Caco-2 (cell line): ENCODE measurements around the gene FANCC. TPM values are rescaled to one million over a fixed set of nuclear protein-coding genes. Genes with fewer than 3 reads are reported as not detected.

Source experiments
- BruUV-seq: library from RNA; stranded (reverse); fragments of 400-500 nt; replicated peaks from 2 replicates; lab custom pipeline; 2021; lab: Mats Ljungman, UMichigan
- CTCF ChIA-PET: fragments of 300-600 bp; sonication (Branson Sonifier 250); formaldehyde crosslinking; loops from one replicate; lab custom pipeline; 2022; ENCODE audit warnings: antibody characterized with exemption; lab: Charles Lee
- POLR2A ChIA-PET: fragments of 300-600 bp; sonication (Branson Sonifier 250); formaldehyde crosslinking; loops from one replicate; lab custom pipeline; 2022; ENCODE audit warnings: antibody characterized with exemption; lab: Charles Lee
- DNase-seq, 2 experiments: peaks; one replicate each; pipeline versions ENCODE4 v3.0.0 to v3.0.0-alpha.2; 2020 to 2022
- H3K27me3 ChIP-seq: replicated peaks from 2 replicates; pipeline ENCODE4 v1.6.0; 2011; ENCODE audit warnings: low read length; ENCODE audit not compliant: control insufficient read depth, insufficient read depth
- H3K36me3 ChIP-seq: 2 replicates; pipeline ENCODE4 v1.5.1; 2011; ENCODE audit warnings: low read length; ENCODE audit not compliant: control insufficient read depth, insufficient read depth
- H3K4me1 ChIP-seq: fragments of 250-450 bp; sonication (Bioruptor Pico); 2 replicates; pipeline ENCODE4 v1.5.1; 2020; ENCODE audit warnings: mild to moderate bottlenecking
- H3K4me3 ChIP-seq: 2 replicates; pipeline ENCODE4 v1.5.1; 2011; ENCODE audit warnings: low read depth, mild to moderate bottlenecking, control low read depth, low read length
- H3K9me3 ChIP-seq: fragments of 250-450 bp; sonication (Bioruptor Pico); 2 replicates; pipeline ENCODE4 v1.5.1; 2020; ENCODE audit warnings: mild to moderate bottlenecking, moderate library complexity
- H3K27ac Mint-ChIP-seq: one replicate; pipeline ENCODE4 v1.8.0; 2022; ENCODE audit warnings: mixed read lengths; ENCODE audit not compliant: unreplicated experiment
- H3K27me3 Mint-ChIP-seq: one replicate; pipeline ENCODE4 v1.8.0; 2022; ENCODE audit warnings: mixed read lengths; ENCODE audit not compliant: insufficient read depth, unreplicated experiment
- H3K36me3 Mint-ChIP-seq: one replicate; pipeline ENCODE4 v1.8.0; 2022; ENCODE audit warnings: mild to moderate bottlenecking, mixed read lengths; ENCODE audit not compliant: insufficient read depth, unreplicated experiment
- H3K4me1 Mint-ChIP-seq: one replicate; pipeline ENCODE4 v1.8.0; 2022; ENCODE audit warnings: low read depth, mixed read lengths; ENCODE audit not compliant: unreplicated experiment
- H3K4me3 Mint-ChIP-seq: one replicate; pipeline ENCODE4 v1.8.0; 2022; ENCODE audit warnings: mild to moderate bottlenecking, moderate library complexity, mixed read lengths; ENCODE audit not compliant: unreplicated experiment
- H3K9me3 Mint-ChIP-seq: one replicate; pipeline ENCODE4 v1.8.0; 2022; ENCODE audit warnings: mixed read lengths; ENCODE audit not compliant: unreplicated experiment
- intact Hi-C: fragments of 100-400 bp; cut with micrococcal nuclease; formaldehyde crosslinking; loops from one replicate; pipeline ENCODE4 v1.10.0; 2022; ENCODE audit not compliant: unreplicated experiment
- total RNA-seq: library from RNA; stranded (reverse); gene quantifications from 2 replicates; pipeline ENCODE4 v1.2.3, GENCODE V29; 2022
- TF ChIP-seq, protein P1 (sequence below), 2 experiments: fragments of 200-600 bp in 1 of 2; IDR thresholded peaks; 1 replicate in 1 of 2; 2 replicates in 1 of 2; pipeline versions ENCODE4 v1.5.1 to v1.8.0; 2011 to 2022; ENCODE audit warnings: antibody characterized with exemption in 1 of 2, control low read depth in 1 of 2, inconsistent platforms in 1 of 2, low read depth in 1 of 2, low read length in 1 of 2, mild to moderate bottlenecking in 1 of 2, moderate library complexity in 1 of 2; ENCODE audit not compliant: insufficient read depth in 1 of 2, severe bottlenecking in 1 of 2, unreplicated experiment in 1 of 2

FANCC gene
- total RNA-seq, 1 experiment from 2014 or later, result 29.2 TPM

DNA sequence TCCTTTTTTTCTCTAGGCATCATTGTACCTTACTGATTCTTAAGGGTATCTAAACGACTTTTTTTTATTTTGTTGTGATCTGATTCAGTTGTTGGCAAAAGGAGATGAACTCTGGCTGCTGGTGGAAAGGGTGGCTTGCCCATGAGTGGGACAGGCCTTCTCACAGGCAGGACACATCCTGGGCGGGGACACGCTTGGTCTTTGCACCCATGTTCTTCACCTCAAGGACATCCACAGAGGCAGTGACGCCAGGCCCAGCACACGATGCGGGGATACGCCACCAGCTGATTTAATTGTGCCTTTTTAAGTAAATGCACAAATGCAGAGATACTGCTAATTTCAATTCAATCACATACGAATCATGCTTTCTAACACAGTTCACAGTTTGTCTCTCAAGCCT is 208.1 kb downstream of the FANCC start:
- ChIA-PET CTCF (interaction anchor here (0.6 to 1.1 kb wide), 4 partner anchors 19 to 28 kb away, joined by 3 to 5 read pairs (median 4); no protein-coding TSS in a partner anchor), POLR2A (no interaction called here)
- no peak for DNase-seq
- Mint-ChIP-seq H3K27me3 (no peaks in the 10 kb centered on the region), H3K4me3 (no peak overlapping the region), H3K36me3 (peaks cover 40% of the 10 kb centered on the region), H3K27ac (no peak overlapping the region), H3K4me1 (no peaks in the 10 kb centered on the region), H3K9me3 (no peaks in the 10 kb centered on the region)
- Histone ChIP-seq H3K27me3 (no peaks in the 10 kb centered on the region), H3K9me3 (no peaks in the 10 kb centered on the region), H3K4me3 (no peak overlapping the region), H3K36me3 (peaks cover 3% of the 10 kb centered on the region), H3K4me1 (no peaks in the 10 kb centered on the region)
- BruUV-seq, result no TSS peak
- intact Hi-C loops, result no loop called here
- TF ChIP-seq, protein P1, sequence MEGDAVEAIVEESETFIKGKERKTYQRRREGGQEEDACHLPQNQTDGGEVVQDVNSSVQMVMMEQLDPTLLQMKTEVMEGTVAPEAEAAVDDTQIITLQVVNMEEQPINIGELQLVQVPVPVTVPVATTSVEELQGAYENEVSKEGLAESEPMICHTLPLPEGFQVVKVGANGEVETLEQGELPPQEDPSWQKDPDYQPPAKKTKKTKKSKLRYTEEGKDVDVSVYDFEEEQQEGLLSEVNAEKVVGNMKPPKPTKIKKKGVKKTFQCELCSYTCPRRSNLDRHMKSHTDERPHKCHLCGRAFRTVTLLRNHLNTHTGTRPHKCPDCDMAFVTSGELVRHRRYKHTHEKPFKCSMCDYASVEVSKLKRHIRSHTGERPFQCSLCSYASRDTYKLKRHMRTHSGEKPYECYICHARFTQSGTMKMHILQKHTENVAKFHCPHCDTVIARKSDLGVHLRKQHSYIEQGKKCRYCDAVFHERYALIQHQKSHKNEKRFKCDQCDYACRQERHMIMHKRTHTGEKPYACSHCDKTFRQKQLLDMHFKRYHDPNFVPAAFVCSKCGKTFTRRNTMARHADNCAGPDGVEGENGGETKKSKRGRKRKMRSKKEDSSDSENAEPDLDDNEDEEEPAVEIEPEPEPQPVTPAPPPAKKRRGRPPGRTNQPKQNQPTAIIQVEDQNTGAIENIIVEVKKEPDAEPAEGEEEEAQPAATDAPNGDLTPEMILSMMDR (IDR thresholded peaks at IDR 0.05; ENCODE audit: insufficient read depth in 1 of 2, low read depth in 1 of 2, low read length in 1 of 2, severe bottlenecking in 1 of 2, unreplicated experiment in 1 of 2), result no peak

DNA sequence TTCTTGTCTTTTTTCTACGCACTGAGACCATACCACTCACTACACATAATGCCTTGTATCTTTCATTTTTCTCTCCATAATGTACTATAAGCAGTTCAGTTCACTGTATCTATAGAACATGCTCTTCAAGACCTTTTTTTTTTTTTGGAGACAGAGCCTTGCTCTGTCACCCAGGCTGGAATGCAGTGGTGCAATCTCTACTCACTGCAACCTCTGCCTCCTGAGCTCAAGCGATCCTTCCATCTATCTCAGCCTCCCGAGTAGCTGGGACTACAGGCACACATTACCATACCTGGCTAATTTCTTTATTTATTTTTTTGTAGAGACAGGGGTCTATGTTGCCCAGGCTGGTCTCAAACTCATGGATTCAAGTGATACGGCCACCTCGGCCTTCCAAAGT is 208.7 kb downstream of the FANCC start:
- CTCF ChIA-PET, result interaction anchor here (0.6 to 1.0 kb wide), 4 partner anchors 20 to 1238 kb away, joined by 3 to 5 read pairs (median 4); no protein-coding TSS in a partner anchor
- peaks cover 43% of the 10 kb centered on the region for H3K36me3 Mint-ChIP-seq
- H3K9me3 ChIP-seq, result no peaks in the 10 kb centered on the region
- BruUV-seq, result no TSS peak
- H3K27me3 ChIP-seq, result no peaks in the 10 kb centered on the region
- H3K36me3 ChIP-seq, result peaks cover 3% of the 10 kb centered on the region
- H3K4me1 Mint-ChIP-seq, result no peaks in the 10 kb centered on the region
- no peaks in the 10 kb centered on the region for H3K9me3 Mint-ChIP-seq
- peak overlapping the region; percentile 33 for H3K27ac Mint-ChIP-seq
- no peak overlapping the region for H3K4me3 ChIP-seq
- DNase-seq, result no peak
- TF ChIP-seq, protein P1 (IDR thresholded peaks at IDR 0.05; ENCODE audit: insufficient read depth in 1 of 2, low read depth in 1 of 2, low read length in 1 of 2, severe bottlenecking in 1 of 2, unreplicated experiment in 1 of 2), result no peak
- POLR2A ChIA-PET, result no interaction called here
- intact Hi-C loops, result no loop called here
- no peaks in the 10 kb centered on the region for H3K27me3 Mint-ChIP-seq
- H3K4me3 Mint-ChIP-seq, result no peak overlapping the region
- H3K4me1 ChIP-seq, result no peaks in the 10 kb centered on the region

DNA sequence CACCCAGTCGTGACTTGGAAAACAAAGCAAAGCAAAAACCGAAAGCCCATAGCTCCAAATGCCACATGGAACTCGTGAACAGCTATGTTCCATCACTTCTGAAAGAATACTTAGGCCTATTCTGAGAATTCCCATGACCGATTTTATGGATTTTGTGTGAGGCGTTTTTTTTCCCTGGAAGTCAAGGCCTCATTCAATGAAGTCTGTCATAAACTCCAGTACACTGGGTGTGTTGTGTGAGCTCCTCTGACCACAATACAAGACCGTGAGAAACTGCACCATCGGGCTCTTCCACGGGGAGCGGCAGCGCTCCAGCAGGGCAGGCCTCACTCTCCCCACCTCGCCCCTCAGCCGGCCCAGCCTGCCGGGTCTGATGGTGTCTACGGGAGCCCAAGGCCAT is 209.5 kb downstream of the FANCC start:
- H3K36me3 Mint-ChIP-seq, result peaks cover 46% of the 10 kb centered on the region

More for the DNA sequence above, 209.5 kb downstream of the FANCC start:
- no peaks in the 10 kb centered on the region for H3K4me1 Mint-ChIP-seq
- no peak for DNase-seq
- H3K4me1 ChIP-seq, result no peaks in the 10 kb centered on the region
- TF ChIP-seq, protein P1 (IDR thresholded peaks at IDR 0.05; ENCODE audit: insufficient read depth in 1 of 2, low read depth in 1 of 2, low read length in 1 of 2, severe bottlenecking in 1 of 2, unreplicated experiment in 1 of 2), result no peak
- intact Hi-C loops, result no loop called here
- no peaks in the 10 kb centered on the region for H3K9me3 ChIP-seq
- no peak overlapping the region for H3K27ac Mint-ChIP-seq
- peaks cover 3% of the 10 kb centered on the region for H3K36me3 ChIP-seq
- no peaks in the 10 kb centered on the region for H3K27me3 Mint-ChIP-seq
- BruUV-seq, result no TSS peak
- CTCF ChIA-PET, result no interaction called here
- POLR2A ChIA-PET, result no interaction called here
- no peak overlapping the region for H3K4me3 Mint-ChIP-seq
- H3K9me3 Mint-ChIP-seq, result no peaks in the 10 kb centered on the region
- no peaks in the 10 kb centered on the region for H3K27me3 ChIP-seq
- H3K4me3 ChIP-seq, result no peak overlapping the region
